ENCODE results near the gene KLRF2.
"Not testable (repeated sequence)": the region's sequence is repeated elsewhere in the genome, so short reads cannot be mapped to it uniquely, and the experiment has no call there.

Gene KLRF2, protein sequence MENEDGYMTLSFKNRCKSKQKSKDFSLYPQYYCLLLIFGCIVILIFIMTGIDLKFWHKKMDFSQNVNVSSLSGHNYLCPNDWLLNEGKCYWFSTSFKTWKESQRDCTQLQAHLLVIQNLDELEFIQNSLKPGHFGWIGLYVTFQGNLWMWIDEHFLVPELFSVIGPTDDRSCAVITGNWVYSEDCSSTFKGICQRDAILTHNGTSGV

GRCh38 chr12:9881246-9881645 is at the start of gene KLRF2:
TSS of gene KLRF2 (plus strand) at chr12:9881489. CDS start at chr12:9881596, 107 bp downstream.
- no peak for DNase-seq

DNA sequence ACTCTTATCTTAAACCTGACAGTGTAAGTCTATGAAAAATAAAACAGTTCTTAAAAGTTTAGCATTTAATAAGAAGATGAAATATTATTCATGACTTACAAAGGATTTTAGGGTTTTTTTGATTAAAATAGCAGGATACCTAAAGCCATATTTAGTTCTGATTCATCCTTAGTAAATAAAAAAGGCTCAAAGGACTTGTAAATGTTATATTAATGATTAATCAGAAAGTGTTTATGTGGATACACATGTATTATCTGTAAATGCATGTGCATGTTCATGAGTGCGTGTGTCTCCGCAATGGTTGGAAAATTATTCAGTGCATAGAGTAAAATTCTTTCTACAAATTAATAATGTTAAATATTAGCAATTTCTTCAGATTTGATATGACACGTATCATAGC is 49.6 kb upstream of the KLRF2 start:
- no peak for DNase-seq

GRCh38 chr12:9843407-9843806 is 37.9 kb upstream of the KLRF2 start:
- no peak for DNase-seq

DNA sequence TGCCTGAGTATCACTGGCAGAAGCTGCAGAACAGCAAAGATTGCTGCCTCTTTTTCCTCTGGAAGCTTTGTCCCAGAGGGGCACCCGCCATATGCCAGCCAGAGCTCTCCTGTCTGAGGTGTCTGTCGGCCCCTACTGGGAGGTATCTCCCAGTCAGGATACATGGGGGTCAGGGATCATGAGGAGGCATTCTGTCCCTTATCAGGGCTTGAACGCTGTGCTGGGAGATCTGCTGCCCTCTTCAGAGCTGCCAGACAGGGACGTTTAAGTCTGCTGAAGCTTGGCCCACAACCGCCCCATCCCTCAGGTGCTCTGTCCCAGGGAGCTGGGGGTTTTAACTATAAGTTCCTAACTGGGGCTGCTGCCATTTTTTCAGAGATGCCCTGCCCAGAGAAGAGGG is 32.4 kb upstream of the KLRF2 start:
- DNase-seq: no peak

DNA sequence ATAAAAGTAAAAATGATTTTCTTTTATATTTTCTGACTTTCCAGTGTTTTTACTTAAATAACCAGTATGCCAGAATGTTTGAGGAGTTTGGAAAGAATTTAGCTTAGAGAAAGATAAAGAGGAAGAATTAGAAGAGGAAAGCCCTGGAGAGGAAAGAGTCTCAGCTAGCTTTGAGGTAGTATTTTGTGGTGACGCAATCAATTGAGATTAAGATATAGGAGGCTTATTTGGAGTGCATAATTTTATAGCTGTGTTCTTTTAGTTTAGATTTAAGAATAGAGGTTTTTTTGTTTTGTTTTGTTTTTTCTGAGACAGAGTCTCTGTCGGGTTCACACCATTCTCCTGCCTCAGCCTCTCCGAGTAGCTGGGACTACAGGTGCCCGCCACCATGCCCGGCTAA is 30.2 kb upstream of the KLRF2 start:
- DNase-seq: no peak

- no peak for DNase-seq
Measured at GRCh38 chr12:9851927-9852326, 29.4 kb upstream of the KLRF2 start.

GRCh38 chr12:9856151-9856550 is 25.1 kb upstream of the KLRF2 start:
- no peak for DNase-seq

GRCh38 chr12:9856894-9857293 is 24.4 kb upstream of the KLRF2 start:
- DNase-seq: no peak

DNA sequence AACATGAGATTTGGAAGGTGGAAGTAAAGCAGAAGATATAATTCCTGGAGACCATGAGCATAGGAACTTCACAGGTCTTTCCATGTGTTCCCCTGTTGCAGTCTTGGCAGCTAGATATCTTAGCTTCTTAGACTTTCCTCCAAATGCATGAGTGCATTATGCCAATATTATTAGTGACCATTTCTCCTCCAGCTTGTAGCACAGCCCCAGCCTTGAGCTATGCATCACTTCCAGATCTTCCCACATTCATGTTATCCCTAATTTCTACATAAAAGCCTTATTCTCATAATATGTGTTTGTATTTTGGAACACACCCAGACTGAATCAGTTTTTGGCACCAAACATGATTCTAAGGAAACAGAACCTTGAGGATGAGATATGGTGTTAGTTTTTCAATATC is 23.2 kb upstream of the KLRF2 start:
- no peak for DNase-seq

- DNase-seq: no peak
Measured at GRCh38 chr12:9864913-9865675, 16.2 kb upstream of the KLRF2 start.

DNA sequence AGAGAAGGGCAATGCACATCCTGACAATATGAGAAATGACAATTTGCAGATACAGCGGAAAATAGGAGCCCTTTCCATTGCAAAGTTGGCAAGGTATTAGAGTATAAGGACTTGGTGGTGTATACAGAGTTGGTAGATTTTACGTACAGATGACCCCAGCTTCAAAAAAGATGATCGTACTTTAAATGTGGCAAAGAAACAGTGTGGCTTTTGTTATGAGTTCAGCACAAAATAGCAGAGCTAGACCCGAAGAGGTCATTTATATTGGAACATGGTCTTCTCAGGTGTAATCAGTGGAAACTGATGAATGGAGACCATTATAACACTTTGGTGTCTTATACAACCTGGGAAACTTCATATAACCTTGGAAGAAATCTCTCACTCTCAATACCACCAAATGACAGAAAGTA is 14.4 kb upstream of the KLRF2 start:
- DNase-seq: no peak

- DNase-seq: no peak
Measured at GRCh38 chr12:9867531-9867930, 13.8 kb upstream of the KLRF2 start.

GRCh38 chr12:9868311-9868801 is 12.9 kb upstream of the KLRF2 start:
- DNase-seq: no peak

GRCh38 chr12:9868951-9869306 is 12.4 kb upstream of the KLRF2 start:
- no peak for DNase-seq

DNA sequence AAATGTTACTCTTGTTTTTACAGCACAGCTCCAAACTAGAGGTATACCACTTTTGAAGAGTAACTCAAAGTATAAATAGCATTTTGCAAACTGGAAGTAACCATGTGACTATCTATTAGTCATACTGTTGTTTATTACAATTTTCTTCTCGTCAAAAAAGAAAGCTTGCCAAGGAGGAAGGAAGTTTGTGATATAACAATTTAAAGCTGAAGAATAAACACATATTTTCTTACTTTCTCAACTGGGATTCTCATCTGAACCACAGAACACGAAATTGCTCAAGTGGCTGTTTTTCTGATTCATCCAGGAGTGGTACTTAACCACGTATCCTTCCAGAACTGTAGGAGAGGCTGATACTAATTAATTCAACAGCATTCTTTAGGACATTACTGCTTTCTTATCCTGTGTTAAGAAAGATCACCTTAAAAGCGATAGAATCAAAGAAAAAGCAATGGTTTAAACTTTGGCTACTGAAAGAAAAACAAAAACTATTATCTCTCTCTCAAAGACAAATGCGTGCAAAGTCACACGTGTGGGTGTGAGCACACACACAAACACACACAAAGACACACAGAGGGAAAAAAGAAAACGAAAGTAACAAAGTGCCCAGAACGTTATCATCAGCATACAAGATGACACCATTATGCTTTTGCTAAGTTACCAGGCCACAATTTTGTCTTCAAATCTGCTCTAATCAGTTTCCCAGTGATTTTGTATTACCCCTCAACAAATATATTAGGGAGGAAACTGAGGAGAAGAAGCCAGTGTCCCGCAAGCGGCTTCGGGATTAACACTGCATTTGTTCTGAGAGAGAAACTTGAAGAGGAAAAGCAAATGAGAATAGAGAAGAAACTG is 11.8 kb upstream of the KLRF2 start, which contains the start of gene CLEC2B:
Gene CLEC2B, minus strand, starts transcription at position 48 of the 855 bp plus-strand sequence.
- no peak for DNase-seq

DNA sequence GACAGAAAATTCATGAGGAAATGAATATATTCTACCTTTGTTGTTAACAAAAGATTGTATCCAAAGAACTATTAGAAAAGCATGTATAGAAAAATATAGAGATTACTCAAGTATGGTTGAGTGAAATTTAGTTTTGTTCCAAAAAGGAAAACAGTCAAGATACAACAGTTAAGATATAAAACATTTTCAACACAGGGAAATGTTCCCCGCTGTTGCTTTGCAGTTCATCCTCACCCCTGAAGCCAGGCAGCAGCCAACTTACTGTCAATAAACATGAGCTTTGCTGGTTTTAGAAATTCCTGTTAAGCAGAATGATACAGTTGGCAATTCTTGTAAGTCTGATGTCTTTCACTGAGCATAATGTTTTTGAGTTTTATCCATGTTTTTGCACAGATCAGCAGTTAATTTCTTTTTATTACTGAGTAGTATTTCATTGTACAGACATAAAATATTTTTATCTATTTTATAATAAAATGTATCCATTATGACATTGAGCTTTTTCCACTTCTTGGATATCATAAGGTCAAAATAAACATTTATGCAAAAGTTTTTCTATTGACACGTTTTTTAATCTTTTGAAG is 10.9 kb upstream of the KLRF2 start:
- DNase-seq: no peak

DNA sequence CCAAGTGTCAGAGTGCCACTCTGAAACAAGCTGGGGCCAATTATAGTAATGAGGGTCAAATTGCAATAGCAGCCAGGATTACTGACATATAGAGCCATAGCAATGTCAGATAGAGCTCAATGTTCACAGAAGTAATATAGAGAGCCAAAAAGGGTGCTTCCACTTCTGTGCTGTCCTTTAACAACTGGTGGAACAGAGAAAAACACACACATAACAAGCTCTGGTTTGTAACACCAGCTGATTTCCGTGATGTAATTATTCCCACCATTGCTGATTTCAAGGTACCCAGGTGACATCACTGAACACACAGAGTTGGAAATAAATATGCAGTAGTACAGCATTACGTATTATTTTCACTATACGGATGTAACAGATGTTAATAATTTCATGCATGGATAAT is 9.1 kb upstream of the KLRF2 start:
- no peak for DNase-seq

DNA sequence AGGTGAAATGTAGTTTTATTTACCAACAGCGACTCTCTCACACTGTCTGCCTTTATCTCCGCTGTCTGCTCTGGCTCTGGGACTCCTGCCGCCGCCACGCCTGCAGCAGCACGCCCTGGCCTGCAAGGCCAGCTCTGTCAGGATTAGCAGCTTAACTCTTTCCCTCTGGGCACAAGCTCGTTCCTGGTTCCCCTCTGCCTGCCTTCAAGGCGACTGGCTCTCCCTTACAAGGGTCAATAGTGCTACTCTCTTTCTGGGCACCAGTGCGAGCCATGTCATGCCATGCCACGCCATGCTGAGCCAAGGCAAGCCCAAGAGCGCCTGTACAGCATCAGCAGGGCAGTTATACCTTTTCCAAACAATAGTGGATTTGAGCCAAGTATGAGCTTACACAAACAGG is 8.5 kb upstream of the KLRF2 start:
- no peak for DNase-seq

- DNase-seq: not testable (repeated sequence)
Measured at GRCh38 chr12:9876120-9876519, 5.2 kb upstream of the KLRF2 start.

- no peak for DNase-seq
Measured at GRCh38 chr12:9880532-9881078, 684 bp upstream of the KLRF2 start.

- DNase-seq: no peak
Measured at GRCh38 chr12:9881988-9882387, 699 bp downstream of the KLRF2 start.

GRCh38 chr12:9883175-9883574 is 1.9 kb downstream of the KLRF2 start:
- no peak for DNase-seq

Data from T1000 (cell line).